Astrocyte (in vitro differentiated cells and primary cell): Measurements from ENCODE around the gene ITGBL1. TPM values are rescaled to one million over a fixed set of nuclear protein-coding genes. Genes with fewer than 3 reads are reported as not detected.

Source experiments
- DNase-seq: peaks from one replicate; pipeline ENCODE4 v3.0.0-alpha.2; 2010; ENCODE audit warnings: low read depth
- FAIRE-seq: peaks from 2 replicates; lab custom pipeline; 2011; peaks lifted over from hg19 to GRCh38; lab: Jason Lieb, UNC
- H2AFZ ChIP-seq: 2 replicates; pipeline ENCODE4 v1.6.0; 2012; ENCODE audit warnings: low read depth, low read length, inconsistent platforms
- H3K27ac ChIP-seq: 2 replicates; pipeline ENCODE4 v1.5.1; 2011; ENCODE audit warnings: low read depth, low read length, inconsistent platforms
- H3K27me3 ChIP-seq: 2 replicates; pipeline ENCODE4 v1.6.0; 2011; ENCODE audit warnings: low read length, inconsistent platforms; ENCODE audit not compliant: insufficient read depth
- H3K36me3 ChIP-seq: 2 replicates; pipeline ENCODE4 v1.5.1; 2011; ENCODE audit warnings: low read length, inconsistent platforms; ENCODE audit not compliant: insufficient read depth
- H3K4me1 ChIP-seq: 2 replicates; pipeline ENCODE4 v1.5.1; 2011; ENCODE audit warnings: low read length, inconsistent platforms; ENCODE audit not compliant: insufficient read depth
- H3K4me2 ChIP-seq: 2 replicates; pipeline ENCODE4 v1.6.0; 2012; ENCODE audit warnings: low read length, inconsistent platforms
- H3K4me3 ChIP-seq: 2 replicates; pipeline ENCODE4 v1.5.1; 2011; ENCODE audit warnings: low read depth, mild to moderate bottlenecking, low read length, inconsistent platforms; ENCODE audit not compliant: insufficient read depth
- H3K79me2 ChIP-seq: 2 replicates; pipeline ENCODE4 v1.6.0; 2012; ENCODE audit warnings: mild to moderate bottlenecking, low read length, inconsistent platforms; ENCODE audit not compliant: insufficient read depth
- H3K9ac ChIP-seq: 2 replicates; pipeline ENCODE4 v1.6.0; 2012; ENCODE audit warnings: mild to moderate bottlenecking, low read length, inconsistent platforms
- H3K9me3 ChIP-seq: 2 replicates; pipeline ENCODE4 v1.5.1; 2012; ENCODE audit warnings: low read depth, mild to moderate bottlenecking, low read length, inconsistent platforms; ENCODE audit not compliant: insufficient read depth
- H4K20me1 ChIP-seq: 2 replicates; pipeline ENCODE4 v1.6.0; 2012; ENCODE audit warnings: low read length, inconsistent platforms; ENCODE audit not compliant: insufficient read depth
- H3K27ac Mint-ChIP-seq: one replicate; pipeline ENCODE4 v1.8.0; 2021; ENCODE audit warnings: mild to moderate bottlenecking, mixed read lengths; ENCODE audit not compliant: unreplicated experiment
- H3K27me3 Mint-ChIP-seq: one replicate; pipeline ENCODE4 v1.8.0; 2021; ENCODE audit warnings: low read depth, mixed read lengths; ENCODE audit not compliant: unreplicated experiment
- H3K36me3 Mint-ChIP-seq: one replicate; pipeline ENCODE4 v1.8.0; 2021; ENCODE audit warnings: low read depth, mixed read lengths; ENCODE audit not compliant: unreplicated experiment
- H3K4me1 Mint-ChIP-seq: one replicate; pipeline ENCODE4 v1.8.0; 2021; ENCODE audit warnings: low read depth, mixed read lengths; ENCODE audit not compliant: unreplicated experiment
- H3K4me3 Mint-ChIP-seq: one replicate; pipeline ENCODE4 v1.8.0; 2021; ENCODE audit warnings: mild to moderate bottlenecking, moderate library complexity, mixed read lengths; ENCODE audit not compliant: unreplicated experiment
- H3K9me3 Mint-ChIP-seq: one replicate; pipeline ENCODE4 v1.8.0; 2021; ENCODE audit warnings: mild to moderate bottlenecking, mixed read lengths; ENCODE audit not compliant: unreplicated experiment
- EZH2 ChIP-seq: IDR thresholded peaks from 2 replicates; pipeline ENCODE4 v1.6.1; 2012; ENCODE audit warnings: mild to moderate bottlenecking, low read length, inconsistent platforms; ENCODE audit not compliant: insufficient read depth
- total RNA-seq: library from RNA; stranded (reverse); gene quantifications from 2 replicates; pipeline ENCODE4 v1.2.1, GENCODE V29; 2021
- TF ChIP-seq, protein P1 (sequence below): IDR thresholded peaks from 2 replicates; pipeline ENCODE4 v1.5.1; 2011; ENCODE audit warnings: low read depth, mild to moderate bottlenecking, inconsistent platforms, low read length, moderate library complexity; ENCODE audit not compliant: insufficient read depth

ITGBL1 gene
- total RNA-seq, 1 donor from 2014 or later = 0.14 TPM

- H3K4me3 Mint-ChIP-seq = no peak overlapping the region
- Histone ChIP-seq H3K9me3 (no peaks in the 10 kb centered on the region), H3K4me2 (no peak overlapping the region), H3K4me1 (no peaks in the 10 kb centered on the region), H2AFZ (no peak overlapping the region), H4K20me1 (no peaks in the 10 kb centered on the region), H3K9ac (no peak overlapping the region), H3K79me2 (no peaks in the 10 kb centered on the region), H3K27me3 (no peaks in the 10 kb centered on the region), H3K4me3 (no peak overlapping the region), H3K27ac (no peak overlapping the region), H3K36me3 (no peaks in the 10 kb centered on the region)
- H3K27me3 Mint-ChIP-seq = no peaks in the 10 kb centered on the region
- no peak for TF ChIP-seq EZH2
- TF ChIP-seq, protein P1, sequence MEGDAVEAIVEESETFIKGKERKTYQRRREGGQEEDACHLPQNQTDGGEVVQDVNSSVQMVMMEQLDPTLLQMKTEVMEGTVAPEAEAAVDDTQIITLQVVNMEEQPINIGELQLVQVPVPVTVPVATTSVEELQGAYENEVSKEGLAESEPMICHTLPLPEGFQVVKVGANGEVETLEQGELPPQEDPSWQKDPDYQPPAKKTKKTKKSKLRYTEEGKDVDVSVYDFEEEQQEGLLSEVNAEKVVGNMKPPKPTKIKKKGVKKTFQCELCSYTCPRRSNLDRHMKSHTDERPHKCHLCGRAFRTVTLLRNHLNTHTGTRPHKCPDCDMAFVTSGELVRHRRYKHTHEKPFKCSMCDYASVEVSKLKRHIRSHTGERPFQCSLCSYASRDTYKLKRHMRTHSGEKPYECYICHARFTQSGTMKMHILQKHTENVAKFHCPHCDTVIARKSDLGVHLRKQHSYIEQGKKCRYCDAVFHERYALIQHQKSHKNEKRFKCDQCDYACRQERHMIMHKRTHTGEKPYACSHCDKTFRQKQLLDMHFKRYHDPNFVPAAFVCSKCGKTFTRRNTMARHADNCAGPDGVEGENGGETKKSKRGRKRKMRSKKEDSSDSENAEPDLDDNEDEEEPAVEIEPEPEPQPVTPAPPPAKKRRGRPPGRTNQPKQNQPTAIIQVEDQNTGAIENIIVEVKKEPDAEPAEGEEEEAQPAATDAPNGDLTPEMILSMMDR = no peak
- no peaks in the 10 kb centered on the region for H3K9me3 Mint-ChIP-seq
- no peak overlapping the region for H3K27ac Mint-ChIP-seq
- H3K4me1 Mint-ChIP-seq = no peaks in the 10 kb centered on the region
- DNase-seq (no peak), FAIRE-seq (peak; percentile 29)
- H3K36me3 Mint-ChIP-seq = no peaks in the 10 kb centered on the region
Observed at GRCh38 chr13:101736566-101736965, 284.1 kb downstream of the ITGBL1 start.

- Mint-ChIP-seq H3K4me3 (no peak overlapping the region), H3K27ac (no peak overlapping the region), H3K27me3 (no peaks in the 10 kb centered on the region), H3K36me3 (no peaks in the 10 kb centered on the region), H3K9me3 (no peaks in the 10 kb centered on the region), H3K4me1 (no peaks in the 10 kb centered on the region)
- Histone ChIP-seq H3K79me2 (no peaks in the 10 kb centered on the region), H3K4me1 (no peaks in the 10 kb centered on the region), H3K4me3 (no peak overlapping the region), H3K4me2 (no peak overlapping the region), H3K9me3 (no peaks in the 10 kb centered on the region), H3K36me3 (no peaks in the 10 kb centered on the region), H3K27ac (no peak overlapping the region), H3K9ac (no peak overlapping the region), H3K27me3 (no peaks in the 10 kb centered on the region), H2AFZ (no peak overlapping the region), H4K20me1 (no peaks in the 10 kb centered on the region)
- no peak for TF ChIP-seq EZH2
- TF ChIP-seq, protein P1 = no peak
- no peak for FAIRE-seq
- no peak for DNase-seq
Observed at GRCh38 chr13:101738336-101738735, 285.9 kb downstream of the ITGBL1 start.

- Histone ChIP-seq H3K9me3 (no peaks in the 10 kb centered on the region), H3K9ac (no peak overlapping the region), H3K36me3 (no peaks in the 10 kb centered on the region), H3K27me3 (no peaks in the 10 kb centered on the region), H3K4me1 (no peaks in the 10 kb centered on the region), H3K27ac (no peak overlapping the region), H4K20me1 (no peaks in the 10 kb centered on the region), H3K4me2 (no peak overlapping the region), H2AFZ (no peak overlapping the region), H3K4me3 (no peak overlapping the region), H3K79me2 (no peaks in the 10 kb centered on the region)
- H3K27me3 Mint-ChIP-seq = no peaks in the 10 kb centered on the region
- FAIRE-seq (no peak), DNase-seq (no peak)
- H3K4me3 Mint-ChIP-seq = no peak overlapping the region
- no peak overlapping the region for H3K27ac Mint-ChIP-seq
- H3K36me3 Mint-ChIP-seq = no peaks in the 10 kb centered on the region
- no peaks in the 10 kb centered on the region for H3K9me3 Mint-ChIP-seq
- TF ChIP-seq, protein P1 = no peak
- no peak for TF ChIP-seq EZH2
- H3K4me1 Mint-ChIP-seq = no peaks in the 10 kb centered on the region
Observed at GRCh38 chr13:101739382-101740178, 287.1 kb downstream of the ITGBL1 start.
